Ishikawa (cell line): ENCODE measurements around the gene CCK.

ENCODE experiments used
- CEBPB ChIP-seq: IDR thresholded peaks from 2 replicates; pipeline ENCODE4 v1.6.1; 2012
- EGR1 ChIP-seq: IDR thresholded peaks from 2 replicates; pipeline ENCODE4 v1.6.1; 2012
- EP300 ChIP-seq: IDR thresholded peaks from 2 replicates; pipeline ENCODE4 v1.6.1; 2012; ENCODE audit warnings: borderline replicate concordance
- FOXM1 ChIP-seq: IDR thresholded peaks from 2 replicates; pipeline ENCODE4 v1.6.1; 2012; ENCODE audit warnings: low read depth, borderline replicate concordance
- MAX ChIP-seq: IDR thresholded peaks from 2 replicates; pipeline ENCODE4 v1.6.1; 2012
- NFIC ChIP-seq: IDR thresholded peaks from 2 replicates; pipeline ENCODE4 v1.6.1; 2012
- RAD21 ChIP-seq: IDR thresholded peaks from 2 replicates; pipeline ENCODE4 v1.6.1; 2012; ENCODE audit warnings: low read depth
- TAF1 ChIP-seq: IDR thresholded peaks from 2 replicates; pipeline ENCODE4 v1.6.1; 2012; ENCODE audit warnings: low read depth, mild to moderate bottlenecking
- YY1 ChIP-seq: IDR thresholded peaks from 2 replicates; pipeline ENCODE4 v1.6.1; 2012; ENCODE audit warnings: low read depth
- ZBTB7A ChIP-seq: IDR thresholded peaks from 2 replicates; pipeline ENCODE4 v1.6.1; 2012; ENCODE audit warnings: low read depth
- TF ChIP-seq, protein P1 (sequence below): IDR thresholded peaks from 2 replicates; pipeline ENCODE4 v1.6.1; 2012; ENCODE audit warnings: low read depth, mild to moderate bottlenecking

GRCh38 chr3:42229266-42229941 is 36.6 kb downstream of the CCK start:
- TF ChIP-seq CEBPB (no peak), FOXM1 (no peak), TAF1 (no peak), YY1 (no peak), RAD21 (no peak), NFIC (no peak), EP300 (no peak), MAX (no peak), ZBTB7A (no peak), EGR1 (no peak)
- TF ChIP-seq, protein P1, sequence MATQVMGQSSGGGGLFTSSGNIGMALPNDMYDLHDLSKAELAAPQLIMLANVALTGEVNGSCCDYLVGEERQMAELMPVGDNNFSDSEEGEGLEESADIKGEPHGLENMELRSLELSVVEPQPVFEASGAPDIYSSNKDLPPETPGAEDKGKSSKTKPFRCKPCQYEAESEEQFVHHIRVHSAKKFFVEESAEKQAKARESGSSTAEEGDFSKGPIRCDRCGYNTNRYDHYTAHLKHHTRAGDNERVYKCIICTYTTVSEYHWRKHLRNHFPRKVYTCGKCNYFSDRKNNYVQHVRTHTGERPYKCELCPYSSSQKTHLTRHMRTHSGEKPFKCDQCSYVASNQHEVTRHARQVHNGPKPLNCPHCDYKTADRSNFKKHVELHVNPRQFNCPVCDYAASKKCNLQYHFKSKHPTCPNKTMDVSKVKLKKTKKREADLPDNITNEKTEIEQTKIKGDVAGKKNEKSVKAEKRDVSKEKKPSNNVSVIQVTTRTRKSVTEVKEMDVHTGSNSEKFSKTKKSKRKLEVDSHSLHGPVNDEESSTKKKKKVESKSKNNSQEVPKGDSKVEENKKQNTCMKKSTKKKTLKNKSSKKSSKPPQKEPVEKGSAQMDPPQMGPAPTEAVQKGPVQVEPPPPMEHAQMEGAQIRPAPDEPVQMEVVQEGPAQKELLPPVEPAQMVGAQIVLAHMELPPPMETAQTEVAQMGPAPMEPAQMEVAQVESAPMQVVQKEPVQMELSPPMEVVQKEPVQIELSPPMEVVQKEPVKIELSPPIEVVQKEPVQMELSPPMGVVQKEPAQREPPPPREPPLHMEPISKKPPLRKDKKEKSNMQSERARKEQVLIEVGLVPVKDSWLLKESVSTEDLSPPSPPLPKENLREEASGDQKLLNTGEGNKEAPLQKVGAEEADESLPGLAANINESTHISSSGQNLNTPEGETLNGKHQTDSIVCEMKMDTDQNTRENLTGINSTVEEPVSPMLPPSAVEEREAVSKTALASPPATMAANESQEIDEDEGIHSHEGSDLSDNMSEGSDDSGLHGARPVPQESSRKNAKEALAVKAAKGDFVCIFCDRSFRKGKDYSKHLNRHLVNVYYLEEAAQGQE: no peak
